Keratinocyte (primary cell): ENCODE data around the gene ATP1A4. TPM values are rescaled to one million over a fixed set of nuclear protein-coding genes. Genes with fewer than 3 reads are reported as not detected.

ENCODE experiments used
- DNase-seq: peaks from one replicate; pipeline ENCODE4 v3.0.0-alpha.2; 2011; ENCODE audit warnings: low read depth, missing footprints, low spot score
- FAIRE-seq: peaks from 2 replicates; lab custom pipeline; 2011; peaks lifted over from hg19 to GRCh38; lab: Jason Lieb, UNC
- H2AFZ ChIP-seq: 2 replicates; pipeline ENCODE4 v1.6.0; 2012; ENCODE audit warnings: low read length, control low read depth, inconsistent platforms; ENCODE audit not compliant: control insufficient read depth
- H3K27ac ChIP-seq: 2 replicates; pipeline ENCODE4 v1.5.1; 2011; ENCODE audit warnings: low read length; ENCODE audit not compliant: control insufficient read depth, insufficient read depth
- H3K27me3 ChIP-seq: 3 replicates; pipeline ENCODE4 v1.6.0; 2011; ENCODE audit warnings: low read length; ENCODE audit not compliant: control insufficient read depth, insufficient read depth; ENCODE audit errors: extremely low read depth
- H3K36me3 ChIP-seq, 2 experiments: 2 replicates in 1 of 2; 3 replicates in 1 of 2; pipeline ENCODE4 v1.5.1; 2011; ENCODE audit warnings: low read length in 2 of 2, mild to moderate bottlenecking in 1 of 2; ENCODE audit not compliant: control insufficient read depth in 2 of 2, insufficient read depth in 2 of 2; ENCODE audit errors: extremely low read depth in 1 of 2
- H3K4me1 ChIP-seq: 3 replicates; pipeline ENCODE4 v1.5.1; 2011; ENCODE audit warnings: low read length; ENCODE audit not compliant: control insufficient read depth, insufficient read depth; ENCODE audit errors: extremely low read depth
- H3K4me2 ChIP-seq: 3 replicates; pipeline ENCODE4 v1.6.0; 2011; ENCODE audit warnings: low read depth, low read length; ENCODE audit not compliant: control insufficient read depth, insufficient read depth; ENCODE audit errors: extremely low read depth
- H3K4me3 ChIP-seq, 3 experiments: fragments of 200-600 bp in 1 of 3; sonication (generic) in 1 of 3; 2 replicates in 2 of 3; 3 replicates in 1 of 3; pipeline ENCODE4 v1.5.1; 2011 to 2016; ENCODE audit warnings: low read length in 3 of 3, mild to moderate bottlenecking in 3 of 3, control low read depth in 2 of 3, inconsistent platforms in 1 of 3, low read depth in 1 of 3, mixed read lengths in 1 of 3, mixed run types in 1 of 3, moderate library complexity in 1 of 3; ENCODE audit not compliant: control insufficient read depth in 2 of 3, insufficient read depth in 2 of 3; ENCODE audit errors: extremely low read depth in 1 of 3
- H3K79me2 ChIP-seq: 2 replicates; pipeline ENCODE4 v1.6.0; 2012; ENCODE audit warnings: low read length; ENCODE audit not compliant: control insufficient read depth, insufficient read depth
- H3K9ac ChIP-seq: 3 replicates; pipeline ENCODE4 v1.6.0; 2011; ENCODE audit warnings: low read length; ENCODE audit not compliant: control insufficient read depth, insufficient read depth; ENCODE audit errors: extremely low read depth
- H3K9me1 ChIP-seq: 3 replicates; pipeline ENCODE4 v1.6.0; 2011; ENCODE audit warnings: low read length; ENCODE audit not compliant: control insufficient read depth, insufficient read depth; ENCODE audit errors: extremely low read depth
- H3K9me3 ChIP-seq: 2 replicates; pipeline ENCODE4 v1.5.1; 2012; ENCODE audit warnings: low read depth, low read length; ENCODE audit not compliant: control insufficient read depth
- H4K20me1 ChIP-seq: 3 replicates; pipeline ENCODE4 v1.6.0; 2011; ENCODE audit warnings: low read length; ENCODE audit not compliant: control insufficient read depth, insufficient read depth; ENCODE audit errors: extremely low read depth
- CTCF ChIP-seq, 3 experiments: IDR thresholded peaks in 1 of 3; conservative IDR thresholded peaks in 1 of 3; optimal IDR thresholded peaks in 1 of 3; 2 replicates in 2 of 3; 3 replicates in 1 of 3; pipeline versions ENCODE3 to v1.5.1; 2011; ENCODE audit warnings: low read length in 3 of 3, mild to moderate bottlenecking in 3 of 3, moderate library complexity in 2 of 3, control low read depth in 1 of 3, inconsistent platforms in 1 of 3; ENCODE audit not compliant: insufficient read depth in 2 of 3; ENCODE audit errors: extremely low read depth in 1 of 3
- EZH2 ChIP-seq: IDR thresholded peaks from one replicate; pipeline ENCODE4 v1.6.1; 2012; ENCODE audit warnings: inconsistent platforms, mild to moderate bottlenecking, low read length, moderate library complexity
- dilution Hi-C: fragments of 300-500 bp; cut with MboI; formaldehyde crosslinking; loops from one replicate; pipeline ENCODE4 v1.7.0; 2020; ENCODE audit warnings: low sequenced_read_pairs; ENCODE audit not compliant: extremely low pct_ligation_motif_present
- polyA plus RNA-seq, 5 experiments: library from polyadenylated mRNA; depleted of rRNA in 3 of 5; stranded (reverse) in 3 of 5; stranded (forward) in 1 of 5; unstranded in 1 of 5; fragments of >200 nt; gene quantifications; 1 replicate in 1 of 5; 2 replicates in 3 of 5; 3 replicates in 1 of 5; pipeline versions ENCODE4 v1.2.1 to v1.2.3, GENCODE V29; 2011 to 2012; ENCODE audit warnings: missing spikeins in 2 of 5, low read depth in 1 of 5, low replicate concordance in 1 of 5

Gene ATP1A4
- polyA plus RNA-seq, 1 donor (not counting 4 experiments of a cell fraction or from before 2014, with no cell fraction given), result not detected

GRCh38 chr1:160112357-160112756 lies 39.0 kb upstream of the ATP1A4 start:
- Histone ChIP-seq H2AFZ (no peak overlapping the region), H3K9me3 (no peaks in the 10 kb centered on the region), H3K9me1 (no peaks in the 10 kb centered on the region), H3K36me3 (no peaks in the 10 kb centered on the region), H3K27ac (no peak overlapping the region), H3K4me3 (no peak overlapping the region), H3K4me1 (peaks cover 12% of the 10 kb centered on the region), H3K9ac (no peak overlapping the region), H3K79me2 (no peaks in the 10 kb centered on the region), H3K4me2 (no peak overlapping the region), H4K20me1 (no peaks in the 10 kb centered on the region), H3K27me3 (no peaks in the 10 kb centered on the region)
- DNase-seq (no peak), FAIRE-seq (peak; percentile 70)
- TF ChIP-seq CTCF (optimal IDR thresholded peaks at IDR 0.05 in 1 of 3, IDR thresholded peaks at IDR 0.05 in 1 of 3, conservative IDR thresholded peaks at IDR 0.05 in 1 of 3; ENCODE audit: extremely low read depth in 1 of 3, insufficient read depth in 2 of 3, low read length in 3 of 3) (no peak), EZH2 (no peak)
- dilution Hi-C loops, result no loop called here

- dilution Hi-C loops, result no loop called here
Observed at GRCh38 chr1:160113407-160113806, 38.0 kb upstream of the ATP1A4 start.

More at GRCh38 chr1:160113407-160113806, 38.0 kb upstream of the ATP1A4 start:
- no peak overlapping the region for H3K9ac ChIP-seq
- FAIRE-seq (no peak), DNase-seq (no peak)
- peaks cover 16% of the 10 kb centered on the region for H3K4me1 ChIP-seq
- no peaks in the 10 kb centered on the region for H3K9me1 ChIP-seq
- H3K4me3 ChIP-seq, result no peak overlapping the region
- H4K20me1 ChIP-seq, result no peaks in the 10 kb centered on the region
- H3K4me2 ChIP-seq, result no peak overlapping the region
- H3K27ac ChIP-seq, result no peak overlapping the region
- TF ChIP-seq CTCF (optimal IDR thresholded peaks at IDR 0.05 in 1 of 3, IDR thresholded peaks at IDR 0.05 in 1 of 3, conservative IDR thresholded peaks at IDR 0.05 in 1 of 3; ENCODE audit: extremely low read depth in 1 of 3, insufficient read depth in 2 of 3, low read length in 3 of 3), result peak in 1 of 3 experiments; percentile 13
- TF ChIP-seq EZH2, result no peak
- no peaks in the 10 kb centered on the region for H3K36me3 ChIP-seq
- H3K9me3 ChIP-seq, result no peaks in the 10 kb centered on the region
- H3K79me2 ChIP-seq, result no peaks in the 10 kb centered on the region
- no peaks in the 10 kb centered on the region for H3K27me3 ChIP-seq
- no peak overlapping the region for H2AFZ ChIP-seq
